ENCODE results near the gene RYR1.

DNA sequence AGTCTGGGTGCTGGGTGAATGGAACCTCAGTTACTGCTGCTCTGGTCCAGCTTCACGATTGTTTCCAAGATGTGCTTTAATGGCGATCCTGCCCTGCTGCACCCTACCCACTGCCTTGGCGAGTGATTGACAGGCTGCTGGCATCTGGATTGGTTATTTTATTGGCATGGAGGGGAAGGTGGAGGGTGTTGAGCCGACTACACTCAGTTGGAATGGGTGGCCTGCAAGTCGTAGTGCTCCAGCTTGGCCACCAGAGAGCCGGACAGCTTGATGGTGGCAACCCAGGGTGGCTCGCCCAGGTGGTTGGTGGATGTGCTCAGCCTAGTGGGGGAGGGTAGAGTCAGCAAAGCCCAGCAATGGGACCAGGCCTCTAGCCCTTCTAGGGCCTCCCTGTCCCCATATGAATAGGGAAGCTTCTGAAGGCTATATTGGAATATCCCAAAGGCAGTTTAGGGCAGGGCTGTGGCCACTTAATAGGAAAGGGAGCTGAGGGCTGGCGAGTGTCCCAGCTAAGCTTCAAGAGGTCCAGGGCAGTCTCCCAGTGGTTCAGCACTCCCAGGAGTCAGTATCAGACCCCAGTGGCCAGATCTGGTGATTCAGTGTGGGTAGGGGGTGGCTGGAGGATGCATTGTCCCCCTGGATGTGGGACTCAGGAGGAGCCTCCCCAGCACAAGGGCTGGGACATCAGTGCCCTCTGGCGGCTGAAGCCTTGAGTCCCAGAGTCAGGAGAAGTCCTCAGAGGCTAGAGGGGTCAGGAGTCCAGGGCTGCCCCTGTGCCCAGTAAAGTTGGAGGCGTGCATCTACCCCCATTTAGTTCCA is 49.1 kb upstream of the RYR1 start:
- TF ChIP-seq CTCF (IDR thresholded peaks at IDR 0.05): no peak
- no peak for TF ChIP-seq POLR2A (IDR thresholded peaks at IDR 0.05)

All from thyroid gland (tissue), 4 donors.